HG02678 (cell line): Measurements from ENCODE around the gene LAD1.

ENCODE experiments used
- ATAC-seq: cut with Tn5 transposase; IDR thresholded peaks from one replicate; pipeline ENCODE4 v1.9.1; 2021; ENCODE audit warnings: mild to moderate bottlenecking, moderate library complexity; ENCODE audit not compliant: unreplicated experiment

LAD1 gene, protein sequence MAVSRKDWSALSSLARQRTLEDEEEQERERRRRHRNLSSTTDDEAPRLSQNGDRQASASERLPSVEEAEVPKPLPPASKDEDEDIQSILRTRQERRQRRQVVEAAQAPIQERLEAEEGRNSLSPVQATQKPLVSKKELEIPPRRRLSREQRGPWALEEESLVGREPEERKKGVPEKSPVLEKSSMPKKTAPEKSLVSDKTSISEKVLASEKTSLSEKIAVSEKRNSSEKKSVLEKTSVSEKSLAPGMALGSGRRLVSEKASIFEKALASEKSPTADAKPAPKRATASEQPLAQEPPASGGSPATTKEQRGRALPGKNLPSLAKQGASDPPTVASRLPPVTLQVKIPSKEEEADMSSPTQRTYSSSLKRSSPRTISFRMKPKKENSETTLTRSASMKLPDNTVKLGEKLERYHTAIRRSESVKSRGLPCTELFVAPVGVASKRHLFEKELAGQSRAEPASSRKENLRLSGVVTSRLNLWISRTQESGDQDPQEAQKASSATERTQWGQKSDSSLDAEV

DNA sequence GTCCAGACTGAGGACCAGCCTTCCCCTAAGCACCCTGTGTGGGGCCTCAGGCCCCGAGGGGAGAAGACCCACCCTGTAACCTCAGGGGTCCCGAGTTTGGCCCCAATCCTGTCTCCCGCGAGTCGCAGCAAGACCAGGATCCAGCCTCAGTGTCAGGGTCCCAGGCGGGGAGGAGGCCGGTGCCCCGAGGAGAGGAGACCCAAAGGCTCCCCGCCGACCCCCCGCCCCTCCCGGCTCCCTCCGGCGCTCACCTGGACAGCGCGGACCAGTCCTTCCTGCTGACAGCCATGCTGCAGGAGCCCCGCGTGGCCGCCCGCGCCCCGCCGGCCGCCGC lies at the start of gene LAD1:
Gene LAD1, minus strand, starts transcription at position 307 of the 334 bp plus-strand sequence. Its CDS starts 18 bp downstream, at position 289.
- ATAC-seq = no peak

DNA sequence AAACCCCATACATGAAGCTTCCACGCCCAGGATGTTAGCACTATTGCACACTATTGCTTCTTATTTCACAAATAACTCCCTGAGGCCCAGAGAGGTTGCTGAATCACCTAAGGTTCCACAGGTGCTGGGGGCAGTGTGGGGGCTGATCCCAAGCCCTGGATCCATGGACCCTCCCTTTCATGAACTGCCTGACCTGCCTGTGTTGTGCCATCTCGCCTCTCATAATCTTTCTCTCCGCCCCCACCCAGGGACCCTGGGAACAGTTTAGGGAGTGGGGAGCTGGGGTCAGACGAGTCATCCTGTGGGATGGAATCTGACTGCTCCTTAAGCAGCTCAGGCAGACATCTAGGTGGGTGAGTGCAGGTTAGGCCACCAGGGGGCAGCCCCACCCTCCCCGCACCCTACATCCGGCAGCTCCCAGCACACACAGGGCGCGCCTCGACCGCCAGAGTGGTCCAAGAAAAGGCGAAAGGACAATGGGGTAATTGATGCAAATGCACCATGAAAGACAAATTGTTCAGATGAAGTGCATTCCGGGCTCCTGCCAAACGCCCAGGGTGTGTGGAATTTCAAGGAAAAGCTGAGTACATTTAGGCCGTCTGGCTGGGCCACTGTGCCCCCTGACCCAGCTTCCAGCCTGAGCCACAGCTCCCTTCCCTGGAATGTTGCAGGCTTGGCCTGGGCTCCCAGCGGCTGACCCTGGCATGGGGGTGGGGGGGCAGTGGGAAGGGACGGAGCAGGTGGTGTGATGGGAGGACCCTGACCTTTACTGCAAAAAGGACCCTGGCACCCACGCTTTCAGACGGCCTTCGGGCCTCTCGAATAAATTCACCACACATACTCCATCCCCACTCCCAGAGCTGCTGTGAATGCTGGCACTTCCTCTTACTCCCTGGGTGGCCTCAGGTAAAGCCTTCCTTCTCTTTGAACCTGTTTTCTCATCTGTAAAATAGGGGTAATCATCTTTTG lies 49.1 kb upstream of the LAD1 start:
- peak; percentile 68 for ATAC-seq

DNA sequence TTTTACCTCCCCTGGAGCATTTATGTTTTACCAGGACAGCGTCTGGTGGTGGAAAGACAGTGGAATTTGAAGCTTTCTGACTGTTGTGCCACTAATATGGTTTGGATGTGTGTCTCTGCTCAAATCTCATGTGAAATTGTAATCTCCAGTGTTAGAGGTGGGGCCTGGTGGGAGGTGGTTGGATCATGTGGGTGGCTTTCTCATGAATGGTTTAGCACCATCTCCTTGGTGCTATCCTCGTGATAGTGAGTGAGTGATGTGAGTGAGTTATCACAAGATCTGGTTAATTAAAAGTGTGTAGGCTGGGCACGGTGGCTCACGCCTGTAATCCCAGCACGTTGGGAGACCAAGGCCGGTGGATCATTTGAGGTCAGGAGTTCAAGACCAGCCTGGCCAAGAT lies 46.2 kb upstream of the LAD1 start:
- no peak for ATAC-seq

DNA sequence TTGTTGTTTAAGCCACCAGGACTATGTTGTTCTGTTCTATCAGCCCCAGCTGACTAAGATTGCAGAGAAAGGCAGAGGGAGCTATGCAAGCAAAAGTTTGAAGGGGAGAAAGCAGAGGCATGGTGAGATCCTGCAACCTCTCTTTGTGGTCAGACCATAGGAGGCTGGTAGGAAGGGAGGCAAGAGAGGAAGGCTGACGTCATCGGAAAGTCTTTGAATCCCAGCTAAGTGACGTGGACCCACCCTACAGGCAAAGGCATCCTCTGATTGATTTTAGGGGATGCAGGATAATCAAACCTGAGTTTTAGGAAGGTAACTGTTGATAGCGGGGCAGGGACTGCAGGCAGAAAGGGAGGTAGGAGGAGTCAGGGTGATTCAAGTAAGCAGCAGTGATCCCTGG lies 45.7 kb upstream of the LAD1 start:
- ATAC-seq = no peak

DNA sequence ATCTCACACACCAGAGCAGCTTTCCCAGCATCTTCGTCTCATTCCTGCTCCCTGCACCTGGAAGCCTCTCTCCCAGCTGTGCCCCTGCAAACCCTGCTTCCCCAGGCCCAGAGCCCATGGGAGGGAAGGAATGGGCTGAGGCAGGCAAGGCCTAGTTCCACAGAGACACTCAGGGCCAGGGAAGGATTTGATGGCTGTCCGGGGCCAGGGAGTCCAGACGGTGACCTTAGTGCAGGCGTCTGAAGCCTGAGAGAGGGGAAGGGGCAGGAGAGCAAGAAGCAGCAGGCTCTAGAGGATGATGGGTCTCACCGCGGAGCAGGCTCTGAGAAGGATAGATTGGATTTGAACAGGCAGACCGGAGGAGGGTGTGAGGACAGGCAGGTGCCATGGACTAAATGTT lies 44.6 kb upstream of the LAD1 start:
- no peak for ATAC-seq

DNA sequence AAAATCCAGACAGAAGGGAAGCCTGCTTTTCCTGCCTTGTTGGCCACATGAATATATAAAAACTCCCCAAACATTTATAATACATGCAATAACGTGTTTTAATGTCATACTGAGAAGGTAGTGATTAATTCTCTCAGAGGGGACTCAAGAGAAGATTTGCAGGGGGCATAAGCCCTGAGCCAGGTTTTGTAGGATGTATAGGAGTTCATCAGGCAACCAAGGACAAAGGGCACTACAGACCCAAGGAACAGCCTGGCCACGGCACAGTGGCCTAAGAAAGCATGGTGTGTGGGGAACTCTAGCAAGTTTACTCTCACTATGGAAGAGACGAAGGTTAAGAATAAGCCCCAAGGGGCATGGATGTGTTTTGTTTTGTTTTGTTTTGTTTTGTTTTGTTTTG lies 37.8 kb upstream of the LAD1 start:
- no peak for ATAC-seq

DNA sequence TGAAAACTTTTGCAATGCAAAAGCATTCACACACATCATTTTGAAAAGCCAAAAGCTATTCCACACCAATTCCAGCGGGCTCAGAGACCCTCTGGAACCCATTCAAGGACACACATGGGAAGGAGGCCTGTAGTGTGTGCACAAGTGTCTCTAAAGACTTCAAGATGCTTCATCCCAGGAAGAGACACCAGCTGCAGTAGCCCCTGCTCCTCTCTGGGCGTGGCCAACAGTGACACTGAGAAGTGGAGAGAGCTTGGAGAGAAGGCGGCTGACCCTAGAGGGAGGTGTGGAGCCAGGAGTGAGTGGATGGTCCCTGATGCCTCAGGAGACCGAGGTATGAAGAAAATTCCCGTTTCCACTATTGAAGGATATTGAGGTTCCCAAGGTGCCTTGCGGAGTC lies 37.3 kb upstream of the LAD1 start:
- no peak for ATAC-seq

DNA sequence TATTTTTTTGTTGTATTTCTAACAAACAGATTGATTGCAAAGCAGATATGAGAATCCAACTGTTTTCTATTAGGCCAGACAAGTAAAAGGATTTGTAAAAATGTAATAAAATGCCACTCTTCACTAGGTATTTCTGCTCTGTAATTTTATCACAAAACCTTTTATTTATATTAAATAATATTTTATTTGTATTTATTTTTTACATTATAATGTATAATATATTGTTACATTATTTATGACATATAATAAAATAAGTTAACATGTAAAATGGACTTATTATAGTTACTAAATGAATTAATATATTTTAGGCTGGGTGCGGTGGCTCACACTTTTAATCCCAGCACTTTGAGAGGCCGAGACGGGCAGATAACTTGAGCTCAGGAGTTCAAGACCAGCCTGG lies 35.1 kb upstream of the LAD1 start:
- ATAC-seq = no peak

DNA sequence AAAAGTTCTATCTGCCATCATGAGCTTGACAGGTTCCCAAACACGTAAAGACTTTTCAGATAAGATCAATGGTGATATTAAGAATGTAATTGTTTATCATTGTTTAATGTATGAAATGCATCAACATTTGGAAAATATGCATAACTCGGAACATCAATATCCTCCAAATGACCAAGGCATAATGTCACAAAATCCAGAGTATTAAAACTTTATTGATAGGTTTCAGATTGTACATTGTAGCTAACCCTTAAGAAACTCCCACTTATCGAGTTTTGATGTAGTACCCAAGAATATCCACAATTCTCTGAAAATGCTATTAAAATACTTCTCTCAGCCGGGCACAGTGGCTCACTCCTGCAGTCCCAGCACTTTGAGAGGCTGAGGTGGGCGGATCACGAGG lies 34.5 kb upstream of the LAD1 start:
- no peak for ATAC-seq

DNA sequence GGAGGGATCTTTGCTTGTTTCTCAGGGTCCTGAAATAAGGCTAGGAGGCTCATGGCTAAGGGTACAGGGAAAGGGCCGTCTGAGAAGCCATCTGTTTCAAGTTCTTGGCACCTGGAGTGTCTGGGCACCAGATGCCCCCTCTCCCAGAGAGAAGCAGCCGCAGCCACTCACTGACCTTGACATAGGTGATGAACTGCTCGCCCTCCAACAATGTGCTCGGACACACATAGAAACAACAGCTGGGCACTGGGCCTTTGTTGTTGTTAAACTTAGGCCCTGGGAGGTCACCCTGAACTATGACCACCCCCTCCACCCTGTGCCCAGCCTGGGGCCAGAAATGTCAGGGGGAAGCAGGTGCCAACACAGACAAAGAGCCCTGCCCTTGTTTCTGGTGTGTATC lies 31.7 kb upstream of the LAD1 start:
- no peak for ATAC-seq

DNA sequence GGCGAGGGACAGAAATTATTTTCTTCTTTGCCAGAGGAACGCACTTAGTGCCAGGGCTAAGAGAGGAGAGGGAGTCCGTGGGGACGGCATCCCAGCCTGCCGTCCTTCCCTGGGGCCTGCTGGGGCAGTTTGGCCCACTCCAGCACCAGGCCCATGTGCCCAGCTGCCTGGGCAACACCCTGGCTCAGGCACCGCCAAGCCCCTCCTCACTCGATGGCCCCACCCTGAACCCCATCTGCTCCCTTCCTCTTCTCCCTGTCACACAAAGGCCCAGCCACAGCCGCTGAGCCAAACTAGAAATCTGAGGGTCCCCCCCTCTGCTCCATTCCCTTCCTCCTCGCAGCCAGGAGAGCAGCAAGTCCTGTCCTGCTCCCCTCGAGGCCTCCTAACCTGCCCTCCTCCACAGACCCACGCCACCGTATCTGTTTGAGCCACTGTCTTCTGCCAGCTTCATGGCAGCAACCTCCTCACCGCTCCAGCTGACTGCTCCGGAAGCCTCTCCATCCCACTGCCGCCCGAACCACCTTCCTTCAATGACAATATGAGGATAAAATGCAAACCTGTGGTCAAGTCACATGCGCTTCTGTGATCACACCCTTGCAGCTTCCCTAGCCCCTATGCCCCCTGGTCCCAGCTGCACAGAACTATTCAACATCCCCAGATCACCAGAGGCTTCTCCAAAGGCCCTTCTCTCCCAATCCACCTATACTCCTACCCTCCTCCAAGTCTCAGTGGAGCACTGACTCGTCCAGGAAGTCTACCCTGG lies 30.8 kb upstream of the LAD1 start:
- ATAC-seq = no peak

DNA sequence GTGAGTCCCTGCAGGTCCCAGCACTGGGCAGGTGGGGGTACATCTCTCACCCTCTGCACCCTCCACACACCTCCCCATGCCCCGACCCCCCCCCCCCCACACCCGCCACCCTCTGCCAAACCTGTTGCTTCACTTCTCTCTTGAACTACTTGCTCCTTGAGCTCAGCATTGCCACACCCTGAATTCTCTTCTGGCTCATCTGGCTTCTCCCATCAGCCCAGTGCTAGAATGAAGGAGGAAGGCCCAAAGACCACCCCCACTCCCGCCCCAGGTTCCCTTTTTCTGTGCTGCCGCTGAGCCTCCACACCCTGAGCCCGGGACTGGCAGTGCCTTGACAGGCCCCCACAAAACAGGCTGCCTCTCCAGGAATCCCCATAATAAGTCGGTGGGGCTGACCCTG lies 28.8 kb upstream of the LAD1 start:
- ATAC-seq = no peak

DNA sequence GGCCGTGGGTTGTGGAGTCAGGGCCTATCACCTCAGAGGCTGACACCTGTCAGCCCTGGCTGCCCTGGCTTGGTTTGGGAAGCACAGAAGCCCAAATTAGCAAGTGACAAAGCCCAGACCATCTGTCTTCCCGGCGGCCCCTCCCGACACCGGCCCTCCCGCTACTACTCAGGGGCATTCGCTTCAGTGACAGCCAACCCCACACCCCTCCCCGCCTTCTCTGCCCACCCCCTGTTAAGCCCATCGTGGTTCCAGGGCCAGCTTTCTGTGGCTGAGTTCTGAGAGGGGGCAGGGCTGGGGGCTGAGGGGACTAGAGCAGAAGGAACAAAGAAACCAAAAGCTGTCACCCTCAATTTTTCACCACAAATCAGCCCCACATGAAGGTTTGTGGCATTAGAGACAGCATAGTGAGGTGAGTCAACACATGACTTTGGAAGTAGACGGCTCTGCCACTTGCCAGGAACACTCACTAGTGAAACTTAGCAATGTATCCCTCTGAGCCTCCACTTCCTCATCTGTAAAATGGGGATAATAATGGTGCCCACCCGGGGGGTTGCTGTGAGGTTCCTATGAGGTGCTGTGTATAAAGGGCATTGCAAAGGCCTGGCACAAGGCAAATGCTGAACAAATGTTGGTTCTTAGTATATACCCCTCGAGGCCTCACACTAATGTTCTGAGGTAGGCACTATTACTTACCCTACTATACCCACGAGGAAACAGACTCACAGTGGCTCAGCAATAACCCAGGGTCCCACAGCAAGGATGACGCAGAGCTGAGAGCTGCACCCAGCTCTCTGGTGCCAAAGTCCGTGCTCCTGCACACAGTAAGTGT lies 27.6 kb upstream of the LAD1 start:
- ATAC-seq = no peak

DNA sequence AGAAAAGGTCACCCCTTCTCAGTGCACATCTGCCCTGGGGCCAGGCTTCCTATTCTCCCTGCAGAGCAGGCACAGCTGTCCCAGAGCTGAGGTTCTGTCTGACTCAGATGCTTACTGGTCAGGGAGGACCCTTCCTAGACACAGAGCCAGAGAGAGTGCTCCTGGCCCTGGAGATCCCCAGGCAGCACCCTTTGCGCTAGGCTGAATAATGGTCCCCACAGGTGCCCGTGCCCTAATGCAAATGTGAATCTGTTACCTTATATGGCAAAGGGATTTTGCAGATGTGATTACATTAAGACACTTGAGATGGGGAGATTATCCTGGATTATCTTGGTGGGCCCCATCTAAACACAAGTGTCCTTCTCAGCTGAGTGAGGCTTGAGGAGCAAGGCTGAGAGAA lies 25.0 kb upstream of the LAD1 start:
- no peak for ATAC-seq

DNA sequence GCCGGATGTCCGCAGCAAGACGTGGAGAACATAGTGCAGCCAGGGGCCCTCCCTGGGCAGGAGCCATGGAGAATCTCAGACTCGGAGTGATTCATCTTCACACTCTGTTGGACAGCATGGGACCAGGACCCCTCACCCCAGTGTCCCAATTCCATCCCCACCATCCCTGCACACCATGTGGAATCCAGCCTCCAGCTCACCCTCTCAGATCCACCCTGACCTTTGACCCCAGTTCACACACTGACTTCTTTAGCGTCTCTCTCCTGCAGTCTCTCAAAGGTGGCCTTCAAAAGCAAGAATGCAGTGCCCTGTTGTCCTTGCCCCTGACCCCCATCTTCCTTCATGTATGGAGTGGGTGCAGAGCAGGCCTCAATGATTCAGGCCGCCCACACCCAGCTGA lies 24.5 kb upstream of the LAD1 start:
- ATAC-seq = no peak

DNA sequence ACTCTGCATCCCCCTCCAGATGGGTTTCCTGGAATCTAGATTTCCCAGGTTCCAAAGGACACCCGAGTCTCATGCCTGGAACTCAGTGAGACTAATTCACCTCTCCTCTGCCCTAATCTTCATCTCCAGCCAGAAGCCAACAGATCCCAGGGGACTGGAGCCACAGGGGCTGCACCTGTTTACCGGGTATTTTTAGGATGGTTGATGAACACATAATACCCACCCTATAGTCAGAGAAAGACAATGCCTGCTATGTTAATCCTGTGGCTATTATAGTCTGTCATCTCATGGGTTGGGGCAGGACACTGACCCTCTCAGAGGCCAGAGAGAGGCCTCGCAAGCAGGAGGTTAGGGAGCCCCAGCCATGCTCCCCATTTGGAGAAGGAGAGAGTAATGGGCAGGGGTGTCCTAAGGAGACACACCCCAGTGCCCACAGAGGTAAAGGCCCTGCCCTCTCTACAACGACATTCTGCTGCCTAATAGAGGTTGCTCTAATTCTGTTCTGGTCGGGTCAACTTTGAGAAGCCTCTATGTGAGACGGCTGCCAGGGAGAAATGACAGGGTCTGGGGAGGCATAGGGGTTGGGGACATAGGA lies 23.4 kb upstream of the LAD1 start:
- ATAC-seq = no peak

DNA sequence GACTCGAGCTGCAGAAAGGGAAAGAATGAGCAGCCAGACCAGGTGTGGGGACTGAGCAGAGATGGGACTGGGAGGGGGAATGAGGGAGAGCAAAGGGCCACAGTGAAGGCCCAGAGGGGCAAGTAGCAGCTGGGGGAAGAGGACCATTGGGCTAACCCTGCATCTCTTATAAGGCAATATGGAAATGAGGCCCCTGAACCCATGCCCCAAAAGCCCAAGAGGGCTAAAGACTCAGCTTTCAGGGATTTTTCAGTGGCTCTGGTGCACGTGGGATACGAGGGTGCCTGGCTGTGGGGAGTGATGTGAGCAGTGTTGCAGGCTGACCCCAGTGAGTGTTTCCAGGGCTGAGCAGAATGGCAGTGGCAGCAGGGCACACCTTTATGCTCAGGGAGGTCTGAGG lies 22.9 kb upstream of the LAD1 start:
- ATAC-seq = no peak

DNA sequence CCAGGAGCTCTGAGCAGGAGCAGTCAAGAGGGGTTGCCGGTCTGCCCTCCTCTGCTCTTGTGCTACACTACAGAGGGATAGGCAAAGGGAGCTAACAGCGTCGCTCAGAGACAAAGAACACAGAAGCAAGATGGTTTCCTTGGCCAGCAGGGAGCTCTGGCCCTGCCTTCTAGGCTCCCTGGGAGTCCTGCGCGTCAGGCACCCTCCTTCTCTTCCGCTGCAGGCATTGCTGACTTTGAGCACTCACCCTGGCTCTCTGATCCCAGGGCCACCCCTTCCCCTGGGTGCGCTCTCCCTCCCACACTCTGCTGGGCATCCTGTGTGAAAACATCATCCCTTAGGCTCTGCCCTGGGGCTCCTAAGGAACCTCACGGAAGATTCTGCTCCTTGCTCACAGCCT lies 21.9 kb upstream of the LAD1 start:
- ATAC-seq = no peak

DNA sequence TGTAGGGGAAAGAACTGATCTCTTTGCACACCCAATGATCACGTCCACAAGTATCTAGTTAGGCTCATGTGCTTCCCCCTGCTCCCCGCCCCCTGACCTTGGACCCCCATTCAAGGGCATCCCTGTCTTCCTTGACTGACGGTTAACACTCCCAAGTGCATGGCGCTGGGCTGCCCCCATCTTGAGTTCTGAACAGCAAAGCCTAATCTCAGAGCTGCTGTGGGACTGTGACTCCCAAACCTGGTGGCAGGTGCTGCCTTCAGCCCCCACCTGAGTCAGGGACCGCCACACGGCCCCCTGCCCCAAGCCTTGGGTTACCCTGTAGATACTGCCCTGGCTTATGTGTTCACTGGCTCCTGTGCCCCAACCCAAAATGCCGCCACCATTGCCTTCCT lies 21.5 kb upstream of the LAD1 start:
- no peak for ATAC-seq
